Endodermal cell (in vitro differentiated cells): ENCODE measurements around the gene AGXT2. TPM values are rescaled to one million over a fixed set of nuclear protein-coding genes. Genes with fewer than 3 reads are reported as not detected.

Experiments used
- DNase-seq: peaks from one replicate; pipeline ENCODE4 v3.0.0-alpha.2; 2017
- H3K27ac ChIP-seq: 2 replicates; pipeline ENCODE4 v1.5.1; 2013; ENCODE audit warnings: mild to moderate bottlenecking, low read depth, low read length, moderate library complexity
- H3K27me3 ChIP-seq: 2 replicates; pipeline ENCODE4 v1.6.1; 2013; ENCODE audit warnings: mild to moderate bottlenecking, low read length, moderate library complexity; ENCODE audit not compliant: insufficient read depth, control insufficient read depth, poor library complexity, severe bottlenecking
- H3K36me3 ChIP-seq: 2 replicates; pipeline ENCODE4 v1.7.0; 2013; ENCODE audit warnings: mild to moderate bottlenecking, low read length, moderate library complexity; ENCODE audit not compliant: control insufficient read depth, insufficient read depth
- H3K4me1 ChIP-seq: one replicate; pipeline ENCODE4 v1.7.0; 2013; ENCODE audit warnings: low read length; ENCODE audit not compliant: control insufficient read depth, insufficient read depth
- H3K4me3 ChIP-seq: 2 replicates; pipeline ENCODE4 v1.5.1; 2013; ENCODE audit warnings: mild to moderate bottlenecking, low read length, moderate library complexity
- H3K9ac ChIP-seq: 2 replicates; pipeline ENCODE4 v1.6.1; 2013; ENCODE audit warnings: mild to moderate bottlenecking, low read length, moderate library complexity; ENCODE audit not compliant: poor library complexity, severe bottlenecking; ENCODE audit errors: extremely low read depth
- H3K9me3 ChIP-seq: 2 replicates; pipeline ENCODE4 v1.6.1; 2013; ENCODE audit warnings: mild to moderate bottlenecking, low read length, moderate library complexity; ENCODE audit not compliant: control insufficient read depth
- H3K27ac Mint-ChIP-seq: 2 replicates; pipeline ENCODE4 v1.8.0; 2020; ENCODE audit warnings: mixed read lengths
- H3K27me3 Mint-ChIP-seq: 2 replicates; pipeline ENCODE4 v1.8.0; 2021; ENCODE audit warnings: mild to moderate bottlenecking, mixed read lengths; ENCODE audit not compliant: insufficient read depth
- H3K36me3 Mint-ChIP-seq: 2 replicates; pipeline ENCODE4 v1.8.0; 2020; ENCODE audit warnings: low read depth, mixed read lengths
- H3K4me1 Mint-ChIP-seq: 2 replicates; pipeline ENCODE4 v1.8.0; 2020; ENCODE audit warnings: mixed read lengths
- H3K4me3 Mint-ChIP-seq: 2 replicates; pipeline ENCODE4 v1.8.0; 2020; ENCODE audit warnings: mild to moderate bottlenecking, moderate library complexity, mixed read lengths
- H3K9me3 Mint-ChIP-seq: 2 replicates; pipeline ENCODE4 v1.8.0; 2020; ENCODE audit warnings: mild to moderate bottlenecking, mixed read lengths
- WGBS, 2 experiments: methylation state at CpG; one replicate each; pipeline versions ENCODE4 v1.1.5 to v1.1.7; 2013; ENCODE audit warnings: missing lambda C conversion rate in 2 of 2, mixed read lengths in 1 of 2; ENCODE audit not compliant: insufficient coverage in 1 of 2, insufficient read length in 1 of 2; 5-methylcytosine and 5-hydroxymethylcytosine counted together
- total RNA-seq, 2 donors: library from RNA; stranded (reverse); fragmentation: NEBNext Ultra II Directional in 1 of 2; extraction: Animal tissue kit (Norgen Biotek cat#: 25700) in 1 of 2; gene quantifications; 2 replicates in 1 of 2; 3 replicates in 1 of 2; pipeline ENCODE4 v1.2.1, GENCODE V29; 2021
- TF ChIP-seq, protein P1 (sequence below): fragments of 200-600 bp; sonication (generic); conservative IDR thresholded peaks from 2 replicates; pipeline ENCODE4 v1.5.0; 2021; ENCODE audit warnings: antibody characterized with exemption, mild to moderate bottlenecking

AGXT2 gene
- total RNA-seq, 2 donors from 2014 or later = not detected

DNA sequence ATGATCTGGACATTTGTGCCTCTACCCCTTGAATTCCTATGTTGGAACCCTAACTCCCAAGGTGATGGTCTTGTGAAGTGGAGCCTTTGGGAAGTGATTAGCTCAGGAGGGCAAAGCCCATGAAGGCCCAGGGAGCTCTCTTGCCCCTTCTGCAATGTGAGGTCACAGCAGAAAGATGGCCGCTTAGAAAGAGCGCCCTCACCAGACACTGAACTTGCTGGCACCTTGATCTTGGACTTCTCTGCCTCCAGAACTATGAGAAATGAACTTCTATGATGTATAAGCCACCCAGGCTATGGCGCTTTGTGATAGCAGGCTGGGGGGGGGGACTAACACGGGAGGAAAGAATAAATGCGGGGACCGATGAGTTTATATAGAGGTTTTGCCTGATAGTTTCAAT is 45.3 kb downstream of the AGXT2 start:
- Histone ChIP-seq H3K36me3 (no peaks in the 10 kb centered on the region), H3K27me3 (no peaks in the 10 kb centered on the region), H3K4me1 (no peaks in the 10 kb centered on the region), H3K27ac (no peak overlapping the region), H3K9me3 (peaks cover 8% of the 10 kb centered on the region), H3K9ac (no peak overlapping the region), H3K4me3 (no peak overlapping the region)
- TF ChIP-seq, protein P1, sequence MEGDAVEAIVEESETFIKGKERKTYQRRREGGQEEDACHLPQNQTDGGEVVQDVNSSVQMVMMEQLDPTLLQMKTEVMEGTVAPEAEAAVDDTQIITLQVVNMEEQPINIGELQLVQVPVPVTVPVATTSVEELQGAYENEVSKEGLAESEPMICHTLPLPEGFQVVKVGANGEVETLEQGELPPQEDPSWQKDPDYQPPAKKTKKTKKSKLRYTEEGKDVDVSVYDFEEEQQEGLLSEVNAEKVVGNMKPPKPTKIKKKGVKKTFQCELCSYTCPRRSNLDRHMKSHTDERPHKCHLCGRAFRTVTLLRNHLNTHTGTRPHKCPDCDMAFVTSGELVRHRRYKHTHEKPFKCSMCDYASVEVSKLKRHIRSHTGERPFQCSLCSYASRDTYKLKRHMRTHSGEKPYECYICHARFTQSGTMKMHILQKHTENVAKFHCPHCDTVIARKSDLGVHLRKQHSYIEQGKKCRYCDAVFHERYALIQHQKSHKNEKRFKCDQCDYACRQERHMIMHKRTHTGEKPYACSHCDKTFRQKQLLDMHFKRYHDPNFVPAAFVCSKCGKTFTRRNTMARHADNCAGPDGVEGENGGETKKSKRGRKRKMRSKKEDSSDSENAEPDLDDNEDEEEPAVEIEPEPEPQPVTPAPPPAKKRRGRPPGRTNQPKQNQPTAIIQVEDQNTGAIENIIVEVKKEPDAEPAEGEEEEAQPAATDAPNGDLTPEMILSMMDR = no peak
- Mint-ChIP-seq H3K4me3 (no peak overlapping the region), H3K9me3 (no peaks in the 10 kb centered on the region), H3K4me1 (no peaks in the 10 kb centered on the region), H3K36me3 (no peaks in the 10 kb centered on the region), H3K27ac (no peak overlapping the region), H3K27me3 (peaks cover 9% of the 10 kb centered on the region)
- DNase-seq = no peak
- 91 to 100% methylated on average over 5 to 6 of the region's 6 CpGs for WGBS, 2 experiments

DNA sequence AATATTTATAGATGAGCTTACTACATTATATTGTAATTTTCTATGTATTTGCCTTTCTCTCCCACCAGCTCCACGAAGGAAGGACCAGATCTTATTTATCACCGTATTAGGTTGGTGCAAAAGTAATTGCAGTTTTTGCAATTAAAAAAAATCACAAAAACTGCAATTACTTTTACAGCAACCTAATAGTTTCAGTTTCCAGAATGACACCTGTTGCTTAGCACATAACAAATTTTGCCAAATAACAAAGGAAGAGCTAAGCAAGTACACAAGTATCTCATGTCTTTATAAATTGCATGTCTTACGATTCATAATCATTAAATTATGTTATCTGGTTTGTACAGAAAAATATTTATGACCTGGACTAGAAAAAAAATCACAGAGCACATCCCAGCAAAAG is 45.9 kb downstream of the AGXT2 start:
- 83 to 90% methylated on average over 1 to 3 of the region's 3 CpGs for WGBS, 2 experiments
- H3K27me3 ChIP-seq = no peaks in the 10 kb centered on the region
- no peaks in the 10 kb centered on the region for H3K9me3 Mint-ChIP-seq
- no peak overlapping the region for H3K4me3 ChIP-seq
- no peak overlapping the region for H3K27ac Mint-ChIP-seq
- H3K27me3 Mint-ChIP-seq = peaks cover 9% of the 10 kb centered on the region
- no peaks in the 10 kb centered on the region for H3K36me3 ChIP-seq
- no peak overlapping the region for H3K9ac ChIP-seq
- no peak overlapping the region for H3K4me3 Mint-ChIP-seq
- H3K4me1 ChIP-seq = no peaks in the 10 kb centered on the region
- peaks cover 2% of the 10 kb centered on the region for H3K9me3 ChIP-seq
- no peak overlapping the region for H3K27ac ChIP-seq
- TF ChIP-seq, protein P1 = no peak
- no peaks in the 10 kb centered on the region for H3K4me1 Mint-ChIP-seq
- no peaks in the 10 kb centered on the region for H3K36me3 Mint-ChIP-seq
- DNase-seq = no peak

DNA sequence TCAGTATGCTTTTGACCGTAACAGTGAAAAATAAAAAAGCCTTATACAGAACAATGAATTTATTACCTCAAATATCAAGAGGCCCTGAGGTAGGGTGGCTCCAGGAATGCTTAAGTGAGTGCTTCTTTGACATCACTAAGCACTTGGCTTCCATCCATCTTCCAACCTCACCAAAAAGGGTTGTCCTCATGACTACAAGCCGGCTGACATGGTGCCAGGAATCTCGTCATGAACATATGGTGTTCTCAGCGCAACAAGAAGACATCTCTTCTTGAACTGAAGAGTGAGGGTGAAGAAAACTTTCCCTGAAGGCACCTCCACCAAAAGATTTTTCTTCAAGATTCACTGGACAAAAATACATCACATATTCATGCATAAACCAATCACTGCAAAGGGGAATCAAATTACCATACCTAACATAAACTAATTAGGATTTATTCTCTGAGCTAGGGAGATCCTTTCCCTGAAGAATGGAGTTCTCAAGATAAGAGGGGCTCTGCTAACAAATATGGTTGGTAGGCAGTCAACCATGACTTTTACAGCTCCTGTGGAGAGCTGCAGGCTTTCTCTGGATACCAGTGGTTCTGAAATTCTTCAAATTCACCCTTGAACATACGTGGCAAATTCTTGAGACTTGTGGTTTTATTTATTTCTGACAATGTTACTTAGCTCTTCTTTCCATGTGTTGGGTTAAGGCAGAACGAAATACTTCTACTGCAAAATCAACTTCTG is 49.5 kb downstream of the AGXT2 start:
- Histone ChIP-seq H3K4me1 (no peaks in the 10 kb centered on the region), H3K9me3 (peaks cover 5% of the 10 kb centered on the region), H3K27me3 (no peaks in the 10 kb centered on the region), H3K36me3 (no peaks in the 10 kb centered on the region), H3K27ac (no peak overlapping the region), H3K4me3 (no peak overlapping the region), H3K9ac (no peak overlapping the region)
- no peaks in the 10 kb centered on the region for H3K27me3 Mint-ChIP-seq
- no peak for DNase-seq
- H3K4me3 Mint-ChIP-seq = no peak overlapping the region
- peaks cover under 1% of the 10 kb centered on the region for H3K9me3 Mint-ChIP-seq
- TF ChIP-seq, protein P1 = no peak
- H3K27ac Mint-ChIP-seq = no peak overlapping the region
- 91 to 93% methylated on average over 3 to 5 of the region's 6 CpGs for WGBS, 2 experiments
- H3K36me3 Mint-ChIP-seq = no peaks in the 10 kb centered on the region
- H3K4me1 Mint-ChIP-seq = no peaks in the 10 kb centered on the region
